Stimulated activated naive B cell treated with anti-CD40 and anti-IgM and Interleukin-4, amounts not matched to agents 10 μg/mL and 1 μg/mL and 100 μg/mL, for 72 hours (primary cell): ENCODE data around the gene CEP95.
A peak's percentile ranks its signal among the peaks of the same experiment; 100 is the strongest.
"Not testable (repeated sequence)": the region's sequence is repeated elsewhere in the genome, so short reads cannot be mapped to it uniquely, and the experiment has no call there.

Source experiments
- ATAC-seq, 2 donors: fragments of 150-1000 bp; cut with Tn5 transposase; replicated peaks; 2 replicates each; pipeline ENCODE4 v1.10.0; 2021; ENCODE audit warnings: moderate library complexity in 1 of 2
- DNase-seq: peaks from one replicate; pipeline ENCODE4 v3.0.0; 2021
- H3K27ac Mint-ChIP-seq: one replicate; pipeline ENCODE4 v1.8.0; 2022; ENCODE audit warnings: mild to moderate bottlenecking, mixed read lengths
- H3K27me3 Mint-ChIP-seq, 2 donors: one replicate each; pipeline ENCODE4 v1.8.0; 2022; ENCODE audit warnings: mixed read lengths in 2 of 2
- H3K36me3 Mint-ChIP-seq, 2 donors: one replicate each; pipeline ENCODE4 v1.8.0; 2022; ENCODE audit warnings: mixed read lengths in 2 of 2, mild to moderate bottlenecking in 1 of 2
- H3K4me1 Mint-ChIP-seq, 2 donors: one replicate each; pipeline ENCODE4 v1.8.0; 2022; ENCODE audit warnings: mixed read lengths in 2 of 2, mild to moderate bottlenecking in 1 of 2
- H3K4me3 Mint-ChIP-seq, 2 donors: one replicate each; pipeline ENCODE4 v1.8.0; 2022; ENCODE audit warnings: mild to moderate bottlenecking in 2 of 2, mixed read lengths in 2 of 2, moderate library complexity in 1 of 2
- H3K9me3 Mint-ChIP-seq, 2 donors: one replicate each; pipeline ENCODE4 v1.8.0; 2022; ENCODE audit warnings: mixed read lengths in 2 of 2, mild to moderate bottlenecking in 1 of 2

The CEP95 gene

GRCh38 chr17:64506576-64507412, at the start of gene CEP95:
TSS of gene CEP95 (plus strand) at chr17:64506977. CDS start at chr17:64507098, 121 bp downstream.
- DNase-seq (peak; percentile 97), ATAC-seq (peak; percentile 67 to 76)
- no peaks in the 10 kb centered on the region for H3K27me3 Mint-ChIP-seq
- H3K27ac Mint-ChIP-seq, result peak within 1 kb of the TSS; percentile 100
- peak within 1 kb of the TSS; percentile 97 to 98 for H3K4me3 Mint-ChIP-seq
- peaks cover 47 to 59% of the 10 kb centered on the region in 2 donors for H3K36me3 Mint-ChIP-seq
- H3K4me1 Mint-ChIP-seq, result peaks cover 33 to 38% of the 10 kb centered on the region in 2 donors
- H3K9me3 Mint-ChIP-seq, result no peaks in the 10 kb centered on the region

GRCh38 chr17:64457156-64457555, 49.6 kb upstream of the CEP95 start:
- no peak for DNase-seq
- H3K9me3 Mint-ChIP-seq, result no peaks in the 10 kb centered on the region
- peaks cover 24 to 62% of the 10 kb centered on the region in 2 donors for H3K4me1 Mint-ChIP-seq
- H3K27ac Mint-ChIP-seq, result peak overlapping the region; percentile 86
- peak; percentile 49 to 59 for ATAC-seq
- peaks cover 9 to 11% of the 10 kb centered on the region in 2 donors for H3K36me3 Mint-ChIP-seq
- no peaks in the 10 kb centered on the region for H3K27me3 Mint-ChIP-seq
- peak overlapping the region in 1 of 2 donors; percentile 44 for H3K4me3 Mint-ChIP-seq

GRCh38 chr17:64458756-64459155, 48.0 kb upstream of the CEP95 start:
- H3K27me3 Mint-ChIP-seq, result no peaks in the 10 kb centered on the region
- DNase-seq, result no peak
- H3K27ac Mint-ChIP-seq, result peak overlapping the region; percentile 49
- H3K4me1 Mint-ChIP-seq, result peaks cover 22 to 55% of the 10 kb centered on the region in 2 donors
- no peak overlapping the region for H3K4me3 Mint-ChIP-seq
- H3K9me3 Mint-ChIP-seq, result no peaks in the 10 kb centered on the region
- no peak for ATAC-seq
- peaks cover 6 to 11% of the 10 kb centered on the region in 2 donors for H3K36me3 Mint-ChIP-seq

- Mint-ChIP-seq H3K27ac (peak overlapping the region; percentile 6), H3K9me3 (no peaks in the 10 kb centered on the region), H3K27me3 (no peaks in the 10 kb centered on the region), H3K4me3 (no peak overlapping the region), H3K4me1 (peaks cover 22 to 49% of the 10 kb centered on the region in 2 donors), H3K36me3 (peaks cover 6 to 11% of the 10 kb centered on the region in 2 donors)
- DNase-seq (no peak), ATAC-seq (peak in 1 of 2 donors; percentile 15)
Observed at GRCh38 chr17:64459284-64459747, 47.5 kb upstream of the CEP95 start.

GRCh38 chr17:64459818-64460217, 47.0 kb upstream of the CEP95 start:
- H3K36me3 Mint-ChIP-seq, H3K27me3 Mint-ChIP-seq, H3K4me3 Mint-ChIP-seq, H3K27ac Mint-ChIP-seq, ATAC-seq, H3K9me3 Mint-ChIP-seq, DNase-seq: not testable (repeated sequence)
- peaks cover 19 to 44% of the 10 kb centered on the region in 2 donors for H3K4me1 Mint-ChIP-seq

- Mint-ChIP-seq H3K9me3 (no peaks in the 10 kb centered on the region), H3K27me3 (no peaks in the 10 kb centered on the region), H3K27ac (no peak overlapping the region), H3K4me1 (peaks cover 17 to 33% of the 10 kb centered on the region in 2 donors), H3K4me3 (no peak overlapping the region), H3K36me3 (peaks cover 6 to 7% of the 10 kb centered on the region in 2 donors)
- no peak for DNase-seq
- ATAC-seq, result no peak
Observed at GRCh38 chr17:64460955-64461354, 45.8 kb upstream of the CEP95 start.

GRCh38 chr17:64461788-64462187, 45.0 kb upstream of the CEP95 start:
- no peak for ATAC-seq
- peaks cover 4% of the 10 kb centered on the region in 2 donors for H3K36me3 Mint-ChIP-seq
- no peak for DNase-seq

GRCh38 chr17:64466019-64466735, 40.6 kb upstream of the CEP95 start:
- no peaks in the 10 kb centered on the region for H3K9me3 Mint-ChIP-seq
- H3K27me3 Mint-ChIP-seq, result no peaks in the 10 kb centered on the region
- DNase-seq, result no peak
- H3K4me1 Mint-ChIP-seq, result no peaks in the 10 kb centered on the region
- H3K36me3 Mint-ChIP-seq, result peaks cover 0 to 8% of the 10 kb centered on the region in 2 donors
- no peak for ATAC-seq
- no peak overlapping the region for H3K4me3 Mint-ChIP-seq
- no peak overlapping the region for H3K27ac Mint-ChIP-seq

More at GRCh38 chr17:64461788-64462187, 45.0 kb upstream of the CEP95 start:
- Mint-ChIP-seq H3K4me3 (no peak overlapping the region), H3K4me1 (peaks cover 15 to 27% of the 10 kb centered on the region in 2 donors), H3K27ac (no peak overlapping the region), H3K9me3 (no peaks in the 10 kb centered on the region), H3K27me3 (no peaks in the 10 kb centered on the region)

GRCh38 chr17:64466834-64467233, 39.9 kb upstream of the CEP95 start:
- H3K36me3 Mint-ChIP-seq, H3K4me3 Mint-ChIP-seq, ATAC-seq, H3K9me3 Mint-ChIP-seq, DNase-seq, H3K4me1 Mint-ChIP-seq, H3K27ac Mint-ChIP-seq, H3K27me3 Mint-ChIP-seq: not testable (repeated sequence)

- Mint-ChIP-seq H3K4me3 (no peak overlapping the region), H3K27ac (no peak overlapping the region), H3K36me3 (peaks cover 0 to 8% of the 10 kb centered on the region in 2 donors), H3K4me1 (no peaks in the 10 kb centered on the region), H3K27me3 (no peaks in the 10 kb centered on the region), H3K9me3 (no peaks in the 10 kb centered on the region)
- DNase-seq (no peak), ATAC-seq (no peak)
Observed at GRCh38 chr17:64470625-64471024, 36.2 kb upstream of the CEP95 start.

- peaks cover 0 to 8% of the 10 kb centered on the region in 2 donors for H3K36me3 Mint-ChIP-seq
- no peaks in the 10 kb centered on the region for H3K9me3 Mint-ChIP-seq
- no peaks in the 10 kb centered on the region for H3K27me3 Mint-ChIP-seq
- no peak overlapping the region for H3K27ac Mint-ChIP-seq
- ATAC-seq (no peak), DNase-seq (no peak)
- no peaks in the 10 kb centered on the region for H3K4me1 Mint-ChIP-seq
- H3K4me3 Mint-ChIP-seq, result no peak overlapping the region
Observed at GRCh38 chr17:64471440-64471839, 35.3 kb upstream of the CEP95 start.

- no peak for ATAC-seq
- Mint-ChIP-seq H3K9me3 (no peaks in the 10 kb centered on the region), H3K27ac (no peak overlapping the region), H3K36me3 (peaks cover 0 to 9% of the 10 kb centered on the region in 2 donors), H3K4me3 (no peak overlapping the region), H3K4me1 (no peaks in the 10 kb centered on the region), H3K27me3 (no peaks in the 10 kb centered on the region)
- no peak for DNase-seq
Observed at GRCh38 chr17:64472564-64472963, 34.2 kb upstream of the CEP95 start.

GRCh38 chr17:64477849-64478248, 28.9 kb upstream of the CEP95 start:
- peaks cover 10 to 14% of the 10 kb centered on the region in 2 donors for H3K36me3 Mint-ChIP-seq

GRCh38 chr17:64480951-64481350, 25.8 kb upstream of the CEP95 start:
- H3K36me3 Mint-ChIP-seq, result peaks cover 22 to 33% of the 10 kb centered on the region in 2 donors
- DNase-seq, result no peak
- no peaks in the 10 kb centered on the region for H3K9me3 Mint-ChIP-seq
- H3K27me3 Mint-ChIP-seq, result no peaks in the 10 kb centered on the region
- H3K4me3 Mint-ChIP-seq, result no peak overlapping the region
- no peak overlapping the region for H3K27ac Mint-ChIP-seq
- H3K4me1 Mint-ChIP-seq, result peaks cover 0 to 5% of the 10 kb centered on the region in 2 donors
- ATAC-seq, result no peak

More at GRCh38 chr17:64477849-64478248, 28.9 kb upstream of the CEP95 start:
- ATAC-seq (no peak), DNase-seq (no peak)
- H3K27me3 Mint-ChIP-seq, result no peaks in the 10 kb centered on the region
- no peak overlapping the region for H3K27ac Mint-ChIP-seq
- H3K4me3 Mint-ChIP-seq, result no peak overlapping the region
- no peaks in the 10 kb centered on the region for H3K4me1 Mint-ChIP-seq
- H3K9me3 Mint-ChIP-seq, result no peaks in the 10 kb centered on the region
